GM23248 (cell line): ENCODE data around the gene ACIN1.

Experiments
- EZH2 ChIP-seq: fragments of 200-600 bp; sonication (generic); IDR thresholded peaks from 2 replicates; pipeline ENCODE4 v1.6.1; 2018; ENCODE audit warnings: antibody characterized with exemption, mild to moderate bottlenecking; ENCODE audit not compliant: insufficient read depth, poor library complexity, severe bottlenecking
- EZH2phosphoT487 ChIP-seq: fragments of 200-600 bp; sonication (generic); IDR thresholded peaks from 2 replicates; pipeline ENCODE4 v1.6.1; 2018; ENCODE audit warnings: antibody characterized with exemption, moderate library complexity, mild to moderate bottlenecking, low read depth; ENCODE audit not compliant: insufficient read depth

GRCh38 chr14:23042162-23042965, 52.6 kb downstream of the ACIN1 start, which contains the start of gene PSMB11:
- TF ChIP-seq EZH2: no peak
- no peak for TF ChIP-seq EZH2phosphoT487
